H7 (cell line): ENCODE data around the gene MAGI1. TPM values are rescaled to one million over a fixed set of nuclear protein-coding genes. Genes with fewer than 3 reads are reported as not detected.
"Not testable (repeated sequence)": the region's sequence is repeated elsewhere in the genome, so short reads cannot be mapped to it uniquely, and the experiment has no call there.

Experiments
- DNase-seq: peaks from one replicate; pipeline ENCODE4 v3.0.0; 2012
- H3K27me3 ChIP-seq: 2 replicates; pipeline ENCODE4 v1.6.0; 2011; ENCODE audit warnings: mild to moderate bottlenecking, low read length; ENCODE audit not compliant: control insufficient read depth, insufficient read depth
- H3K36me3 ChIP-seq: replicated peaks from 2 replicates; pipeline ENCODE4 v1.5.1; 2011; ENCODE audit warnings: low read length; ENCODE audit not compliant: control insufficient read depth, insufficient read depth
- H3K4me3 ChIP-seq: 2 replicates; pipeline ENCODE4 v1.5.1; 2011; ENCODE audit warnings: low read depth, mild to moderate bottlenecking, control low read depth, low read length, moderate library complexity; ENCODE audit not compliant: insufficient read depth
- total RNA-seq: library from RNA; depleted of rRNA; stranded (reverse); fragments of >200 nt; shearing (Covaris generic); gene quantifications from 2 replicates; pipeline ENCODE4 v1.2.3, GENCODE V29; 2014

Gene MAGI1
- total RNA-seq, 1 experiment from 2014 or later = 26.4 TPM

DNA sequence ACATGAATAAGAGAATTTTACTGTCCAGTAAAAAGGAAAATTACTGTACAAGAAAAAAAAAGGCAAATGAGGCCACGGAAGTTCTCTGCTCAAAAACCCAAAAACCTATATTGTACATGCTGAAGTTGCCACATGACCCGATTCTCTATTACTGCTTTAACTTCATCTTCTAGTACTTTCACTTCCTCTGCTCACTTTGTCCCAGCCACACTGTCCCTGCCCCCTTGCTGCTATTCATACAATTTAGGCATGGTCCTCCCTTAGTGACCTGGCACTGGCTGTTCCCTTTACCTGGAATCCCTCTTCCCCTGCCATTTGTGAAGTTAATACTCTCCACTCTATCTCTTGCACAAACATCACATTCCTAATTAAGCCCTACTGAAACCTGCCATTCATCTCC lies 457.4 kb downstream of the MAGI1 start:
- Histone ChIP-seq H3K36me3 (no peaks in the 10 kb centered on the region), H3K27me3 (no peaks in the 10 kb centered on the region), H3K4me3 (no peak overlapping the region)
- no peak for DNase-seq

DNA sequence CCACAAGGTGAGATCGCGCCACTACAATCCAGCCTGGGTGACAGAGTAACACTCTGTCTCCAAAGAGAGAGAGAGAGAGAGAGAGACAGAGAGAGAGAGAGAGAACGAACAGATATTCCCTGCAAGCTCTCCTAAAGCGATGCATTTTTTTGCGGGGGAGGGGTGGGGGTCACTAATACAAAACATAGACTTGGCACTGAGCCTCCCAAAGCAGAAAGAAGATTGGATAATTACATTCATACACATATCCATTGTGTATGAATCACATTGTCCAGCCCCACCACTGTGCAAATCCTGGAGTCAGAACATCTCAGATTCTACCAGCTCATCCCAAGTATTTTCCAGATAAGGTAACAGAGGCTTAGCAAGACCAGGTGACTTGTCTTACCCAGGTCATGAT lies 459.9 kb downstream of the MAGI1 start:
- Histone ChIP-seq H3K27me3 (no peaks in the 10 kb centered on the region), H3K4me3 (no peak overlapping the region), H3K36me3 (no peaks in the 10 kb centered on the region)
- no peak for DNase-seq

DNA sequence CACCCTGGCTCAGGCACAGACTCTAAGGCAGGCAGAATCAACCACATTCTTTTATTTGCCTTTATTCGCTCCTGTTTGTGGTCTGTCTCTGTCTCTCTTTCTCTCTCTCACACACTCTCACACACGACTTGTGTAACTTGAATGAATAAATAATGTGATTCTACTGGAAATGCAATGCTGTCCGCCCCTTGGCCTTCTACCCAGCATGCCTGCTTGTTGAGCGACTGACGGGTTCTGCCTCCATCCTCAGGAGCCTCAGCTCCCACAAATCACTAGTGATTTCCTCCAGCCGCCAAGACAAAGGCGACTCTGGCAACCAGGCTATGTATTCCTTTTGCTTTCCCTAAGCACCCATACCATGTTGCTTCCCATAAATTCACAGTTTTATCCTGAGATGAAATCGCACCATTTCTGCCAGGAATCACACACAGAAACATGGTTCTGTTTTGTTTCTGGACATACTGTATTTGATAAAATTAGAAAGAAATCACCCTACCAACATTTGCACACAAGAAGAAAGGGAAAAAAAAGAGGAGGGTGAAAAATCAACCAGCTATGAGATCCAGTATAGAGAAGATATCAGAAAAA lies 460.8 kb downstream of the MAGI1 start:
- Histone ChIP-seq H3K4me3 (no peak overlapping the region), H3K36me3 (no peaks in the 10 kb centered on the region), H3K27me3 (no peaks in the 10 kb centered on the region)
- no peak for DNase-seq

DNA sequence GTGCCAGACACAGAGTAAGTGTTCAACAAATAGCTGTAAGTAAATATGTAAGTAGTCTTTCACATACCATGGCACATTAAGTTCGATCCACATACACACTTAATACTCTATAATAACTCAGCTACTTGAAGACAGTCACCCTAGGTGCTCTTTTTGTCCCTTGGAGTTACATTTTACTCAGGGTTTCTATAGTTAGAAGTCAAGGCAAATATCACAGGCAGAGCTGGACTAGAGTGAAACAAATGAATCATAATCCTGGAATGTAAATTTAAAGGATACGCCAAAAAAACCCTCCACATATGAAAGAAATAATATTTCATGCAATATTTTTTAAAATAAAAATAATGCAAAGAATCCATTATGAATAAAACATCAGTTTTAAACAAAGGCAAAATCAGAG lies 461.8 kb downstream of the MAGI1 start:
- H3K36me3 ChIP-seq = no peaks in the 10 kb centered on the region
- DNase-seq = no peak
- H3K4me3 ChIP-seq = no peak overlapping the region
- H3K27me3 ChIP-seq = no peaks in the 10 kb centered on the region

DNA sequence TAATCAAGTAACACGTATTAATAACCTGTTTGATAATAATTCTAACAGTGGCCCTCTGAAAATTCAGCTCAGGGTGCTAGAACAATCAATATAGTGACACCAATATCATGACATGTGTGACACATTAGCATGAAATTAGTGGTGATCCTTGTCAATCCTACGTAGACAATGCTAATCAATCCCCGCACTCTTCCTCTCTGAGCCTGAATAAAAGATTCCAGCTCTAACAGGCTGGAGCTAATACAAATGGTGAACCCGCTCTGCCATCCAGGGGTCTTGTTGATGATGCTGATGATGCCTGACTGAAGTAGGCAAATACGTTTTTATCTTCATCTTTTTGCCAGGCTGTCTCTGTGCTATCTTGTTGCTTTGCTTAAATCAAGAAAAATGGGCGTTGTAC lies 462.5 kb downstream of the MAGI1 start:
- no peaks in the 10 kb centered on the region for H3K27me3 ChIP-seq
- DNase-seq = no peak
- no peaks in the 10 kb centered on the region for H3K36me3 ChIP-seq

DNA sequence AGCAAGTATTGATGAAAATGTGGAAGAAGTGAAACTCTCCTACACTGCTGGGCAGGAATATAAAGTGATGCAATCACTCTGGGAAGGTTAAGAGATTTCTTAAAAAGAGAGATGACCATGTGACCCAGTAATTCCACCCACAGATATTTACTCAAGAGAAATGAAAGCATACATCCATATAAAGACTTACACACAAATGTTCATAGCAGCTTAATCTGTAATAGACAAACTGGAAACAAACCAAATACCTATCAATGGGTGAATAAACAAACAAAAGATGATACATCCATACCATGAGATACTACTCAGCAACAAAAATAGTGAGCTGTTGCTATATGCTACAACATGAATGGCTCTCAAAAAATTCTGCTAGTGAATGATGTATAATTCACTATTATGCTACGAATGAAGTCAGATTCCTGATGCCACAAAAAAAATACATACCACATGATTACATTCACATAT lies 463.3 kb downstream of the MAGI1 start:
- H3K36me3 ChIP-seq = no peaks in the 10 kb centered on the region
- no peak for DNase-seq

More for the DNA sequence above, 462.5 kb downstream of the MAGI1 start:
- H3K4me3 ChIP-seq = no peak overlapping the region

DNA sequence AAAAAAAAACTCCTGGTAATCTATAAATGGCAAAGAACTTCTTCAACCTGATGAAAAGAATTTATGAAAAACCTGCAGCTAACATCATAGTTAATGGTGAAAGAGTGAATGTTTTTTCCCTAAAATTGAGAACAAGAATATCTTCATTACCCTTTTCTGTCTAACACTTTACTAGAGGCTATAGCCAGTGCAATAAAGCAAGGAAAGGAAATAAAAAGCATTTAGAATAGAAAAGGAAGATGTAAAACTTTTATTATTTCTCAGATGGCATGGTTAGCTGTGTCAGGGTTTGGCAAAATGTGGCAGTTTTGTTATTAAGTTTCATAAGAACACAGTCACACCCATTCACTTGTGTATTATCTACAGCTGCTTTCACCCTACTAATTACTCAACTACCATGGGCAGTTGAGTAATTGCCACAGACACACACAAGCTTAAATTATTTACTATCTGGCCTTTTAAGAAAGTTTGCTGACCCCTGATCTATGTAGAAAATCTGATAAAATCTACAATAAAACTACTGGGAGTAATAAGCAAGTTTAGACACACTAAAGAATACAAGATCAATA lies 465.1 kb downstream of the MAGI1 start:
- DNase-seq = no peak
- Histone ChIP-seq H3K27me3 (no peaks in the 10 kb centered on the region), H3K4me3 (no peak overlapping the region), H3K36me3 (no peaks in the 10 kb centered on the region)

More for the DNA sequence above, 463.3 kb downstream of the MAGI1 start:
- Histone ChIP-seq H3K27me3 (no peaks in the 10 kb centered on the region), H3K4me3 (no peak overlapping the region)

DNA sequence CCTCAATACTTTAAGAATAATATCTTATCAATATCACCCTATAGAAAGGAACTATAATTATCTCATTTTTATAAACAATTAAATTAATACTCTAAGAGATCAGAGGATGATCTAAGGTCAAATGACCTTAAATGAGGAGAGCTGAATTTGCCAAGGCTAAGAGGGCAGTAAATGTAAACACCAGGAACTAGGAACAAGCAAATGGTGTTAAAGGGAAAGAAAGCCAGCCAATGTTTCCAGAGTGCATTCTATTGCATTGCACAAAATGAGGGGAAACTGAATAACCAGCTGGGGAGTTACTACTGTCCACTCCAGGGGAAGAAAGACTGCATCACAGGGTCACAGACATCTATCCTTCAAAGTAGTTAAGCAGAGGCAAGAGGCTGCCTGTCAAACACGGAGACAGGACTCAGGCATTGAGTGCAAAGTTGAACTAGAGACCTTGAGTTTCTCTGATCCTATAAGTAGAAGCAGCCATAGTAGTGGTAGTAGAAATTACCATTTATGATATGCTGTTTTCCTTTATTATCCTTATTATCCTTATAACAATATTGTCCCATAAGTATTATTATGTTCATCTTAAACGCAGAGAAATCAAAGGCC lies 466.4 kb downstream of the MAGI1 start:
- no peak overlapping the region for H3K4me3 ChIP-seq
- H3K27me3 ChIP-seq = no peaks in the 10 kb centered on the region
- DNase-seq = no peak
- no peaks in the 10 kb centered on the region for H3K36me3 ChIP-seq

DNA sequence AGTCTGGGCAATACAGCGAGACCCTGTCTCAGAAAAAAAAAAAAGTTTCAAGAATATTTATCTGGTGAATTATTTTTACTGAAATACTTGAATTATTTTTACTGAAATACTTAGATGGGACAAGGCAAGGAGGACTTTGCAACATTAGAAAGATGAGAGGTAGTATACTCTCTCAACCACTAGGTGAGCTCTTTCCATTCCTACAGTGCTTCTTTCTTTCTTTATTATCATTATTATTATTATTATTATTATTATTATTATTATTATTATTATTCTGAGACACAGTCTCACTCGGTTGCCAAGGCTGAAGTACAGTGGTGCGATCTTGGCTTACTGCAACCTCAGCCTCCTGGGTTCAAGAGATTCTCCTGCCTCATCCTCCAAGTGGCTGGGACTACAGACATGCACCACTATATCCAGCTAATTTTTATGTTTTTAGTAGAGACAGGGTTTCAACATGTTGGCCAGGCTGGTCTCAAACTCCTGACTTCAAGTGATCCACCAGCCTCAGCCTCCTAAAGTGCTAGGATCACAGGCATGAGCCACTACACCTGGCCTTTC lies 468.8 kb downstream of the MAGI1 start:
- no peak for DNase-seq
- no peaks in the 10 kb centered on the region for H3K27me3 ChIP-seq
- no peaks in the 10 kb centered on the region for H3K36me3 ChIP-seq
- no peak overlapping the region for H3K4me3 ChIP-seq

DNA sequence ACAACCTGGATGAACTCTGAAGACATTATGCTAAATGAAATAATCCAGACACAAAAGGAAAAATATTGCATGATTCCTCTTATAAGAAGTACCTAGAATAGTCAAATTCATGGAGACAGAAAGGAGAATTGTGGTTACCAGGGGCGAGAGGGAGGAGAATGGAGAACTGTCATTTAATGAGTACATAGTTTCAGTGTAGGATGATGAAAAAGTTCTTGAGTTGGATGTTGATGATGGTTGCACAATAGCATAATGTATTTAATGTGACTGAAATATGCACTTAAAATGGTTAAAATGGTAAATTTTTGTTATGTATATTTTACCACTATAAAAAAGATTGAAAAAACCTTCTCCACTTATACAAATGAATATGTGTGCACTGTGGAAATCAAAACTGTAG lies 469.6 kb downstream of the MAGI1 start:
- DNase-seq = no peak
- H3K27me3 ChIP-seq = no peaks in the 10 kb centered on the region
- no peak overlapping the region for H3K4me3 ChIP-seq
- H3K36me3 ChIP-seq = no peaks in the 10 kb centered on the region

DNA sequence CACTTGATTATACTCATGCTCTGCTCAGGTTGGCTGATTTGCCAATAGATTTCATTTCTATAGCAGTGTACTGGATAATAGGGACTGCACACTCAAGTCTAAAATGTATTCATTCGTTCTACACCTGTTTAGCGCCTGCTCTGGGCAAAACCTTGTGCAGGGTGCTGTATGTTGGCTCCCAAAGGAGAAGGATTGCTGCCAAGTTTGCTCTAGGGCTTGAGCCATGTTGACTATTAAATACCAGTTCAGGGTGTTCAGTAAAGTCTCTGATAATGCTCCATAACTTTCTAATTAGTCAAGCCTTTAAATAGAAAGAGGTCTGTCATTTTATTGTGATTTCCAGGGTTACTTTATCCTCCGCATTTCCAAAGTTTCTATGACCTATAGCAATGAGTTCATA lies 470.2 kb downstream of the MAGI1 start:
- no peak for DNase-seq
- no peaks in the 10 kb centered on the region for H3K27me3 ChIP-seq
- no peak overlapping the region for H3K4me3 ChIP-seq
- no peaks in the 10 kb centered on the region for H3K36me3 ChIP-seq

DNA sequence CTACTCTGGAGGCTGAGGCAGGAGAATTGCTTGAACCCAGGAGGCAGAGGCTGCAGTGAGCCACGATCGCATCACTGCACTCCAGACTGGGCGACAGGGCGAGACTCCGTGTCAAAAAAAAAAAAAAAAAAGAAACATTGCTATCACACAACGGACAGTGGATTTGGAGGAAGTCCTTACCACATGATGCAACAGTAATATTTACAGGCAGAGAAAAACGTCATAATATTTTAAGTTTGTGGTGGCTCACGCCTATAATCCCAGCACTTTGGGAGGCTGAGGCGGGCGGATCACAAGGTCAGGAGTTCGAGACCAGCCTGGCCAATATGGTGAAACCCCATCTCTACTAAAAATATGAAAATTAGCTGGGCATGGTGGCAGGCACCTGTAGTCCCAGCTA lies 473.0 kb downstream of the MAGI1 start:
- not testable (repeated sequence) for H3K4me3 ChIP-seq, DNase-seq, H3K36me3 ChIP-seq, H3K27me3 ChIP-seq

DNA sequence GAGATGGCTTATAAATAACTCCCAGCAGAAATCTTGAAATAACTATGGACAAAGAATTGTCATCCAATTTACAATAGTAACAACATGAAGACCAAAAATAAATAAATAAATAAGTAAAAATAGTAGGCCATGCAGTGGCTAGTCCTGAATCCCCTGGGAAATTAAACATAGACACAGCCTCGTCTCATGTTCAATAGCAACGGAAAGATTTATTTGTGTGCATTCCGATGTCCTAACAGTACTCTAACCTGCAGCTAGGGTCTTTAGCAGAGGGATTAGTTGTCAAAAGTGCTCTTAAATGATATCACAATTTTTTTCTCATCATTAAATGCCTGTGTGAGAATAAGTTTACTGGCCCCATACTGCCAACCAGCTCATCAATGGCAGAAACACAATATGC lies 474.2 kb downstream of the MAGI1 start:
- Histone ChIP-seq H3K36me3 (no peaks in the 10 kb centered on the region), H3K4me3 (no peak overlapping the region), H3K27me3 (no peaks in the 10 kb centered on the region)
- DNase-seq = no peak

DNA sequence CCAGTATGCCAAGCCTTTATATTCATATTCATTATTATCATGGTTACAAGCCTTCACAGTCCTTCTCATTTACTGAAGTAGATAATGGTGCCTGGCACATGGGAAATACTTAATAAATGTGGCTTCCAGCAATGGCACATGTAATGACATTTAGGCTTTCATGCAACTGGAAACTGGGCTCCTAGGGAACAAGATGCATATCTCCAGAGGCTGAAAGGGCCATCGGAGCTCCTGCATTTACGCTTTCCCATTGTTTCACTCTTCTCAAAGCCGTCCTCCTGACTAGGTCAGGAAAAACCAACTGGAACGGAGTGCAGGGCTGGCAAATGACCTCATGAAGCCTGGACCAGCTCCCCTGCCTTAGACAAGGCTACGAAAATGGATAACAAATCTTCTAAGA lies 474.9 kb downstream of the MAGI1 start:
- H3K27me3 ChIP-seq = no peaks in the 10 kb centered on the region
- no peak overlapping the region for H3K4me3 ChIP-seq
- H3K36me3 ChIP-seq = no peaks in the 10 kb centered on the region
- DNase-seq = no peak

DNA sequence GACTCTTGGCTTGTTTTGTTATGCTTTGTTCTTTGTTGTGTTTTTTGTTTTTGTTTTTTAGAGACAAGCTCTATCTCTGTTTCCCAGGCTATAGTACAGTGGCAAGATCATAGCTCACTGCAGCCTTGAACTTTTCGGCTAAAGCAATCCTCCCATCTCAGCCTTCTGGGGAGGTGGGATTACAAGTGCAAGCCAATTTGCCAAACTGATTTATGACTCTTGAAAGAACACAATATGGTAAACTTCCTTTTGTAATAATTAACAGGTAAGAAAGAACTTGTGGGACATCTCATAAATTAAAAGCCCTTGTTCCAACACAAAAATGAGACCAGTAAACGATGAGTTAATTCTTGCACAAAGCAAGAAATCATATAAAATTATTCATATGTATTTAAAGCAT lies 476.3 kb downstream of the MAGI1 start:
- Histone ChIP-seq H3K36me3 (no peaks in the 10 kb centered on the region), H3K27me3 (no peaks in the 10 kb centered on the region), H3K4me3 (no peak overlapping the region)
- DNase-seq = no peak
